Memory B cell (primary cell): Measurements from ENCODE around the gene PDZD7.
"Not testable (repeated sequence)": the region's sequence is repeated elsewhere in the genome, so short reads cannot be mapped to it uniquely, and the experiment has no call there.

Experiments used
- ATAC-seq: fragments of 150-1000 bp; cut with Tn5 transposase; 2 replicates; pipeline ENCODE4 v1.10.0; 2021; ENCODE audit warnings: low read depth, mild to moderate bottlenecking, moderate library complexity
- DNase-seq, 2 donors: peaks; one replicate each; pipeline ENCODE4 v3.0.0; 2022; ENCODE audit warnings: low spot score in 2 of 2
- H3K27ac Mint-ChIP-seq: one replicate; pipeline ENCODE4 v1.8.0; 2022; ENCODE audit warnings: mild to moderate bottlenecking, moderate library complexity, mixed read lengths
- H3K27me3 Mint-ChIP-seq: one replicate; pipeline ENCODE4 v1.8.0; 2022; ENCODE audit warnings: mixed read lengths
- H3K36me3 Mint-ChIP-seq: one replicate; pipeline ENCODE4 v1.8.0; 2022; ENCODE audit warnings: mild to moderate bottlenecking, mixed read lengths
- H3K4me1 Mint-ChIP-seq: one replicate; pipeline ENCODE4 v1.8.0; 2022; ENCODE audit warnings: mixed read lengths
- H3K4me3 Mint-ChIP-seq: one replicate; pipeline ENCODE4 v1.8.0; 2022; ENCODE audit warnings: mild to moderate bottlenecking, moderate library complexity, mixed read lengths
- H3K9me3 Mint-ChIP-seq: one replicate; pipeline ENCODE4 v1.8.0; 2022; ENCODE audit warnings: mixed read lengths

PDZD7 gene

GRCh38 chr10:100976906-100977305 lies 54.0 kb downstream of the PDZD7 start:
- Mint-ChIP-seq H3K36me3 (peaks cover 12% of the 10 kb centered on the region), H3K9me3 (no peaks in the 10 kb centered on the region), H3K27ac (no peak overlapping the region), H3K4me1 (no peaks in the 10 kb centered on the region), H3K27me3 (no peaks in the 10 kb centered on the region), H3K4me3 (no peak overlapping the region)
- no peak for DNase-seq
- ATAC-seq, result no peak

- not testable (repeated sequence) for DNase-seq, H3K27ac Mint-ChIP-seq, H3K36me3 Mint-ChIP-seq, ATAC-seq, H3K27me3 Mint-ChIP-seq, H3K9me3 Mint-ChIP-seq, H3K4me1 Mint-ChIP-seq, H3K4me3 Mint-ChIP-seq
Measured at GRCh38 chr10:100975397-100975796, 55.5 kb downstream of the PDZD7 start.

DNA sequence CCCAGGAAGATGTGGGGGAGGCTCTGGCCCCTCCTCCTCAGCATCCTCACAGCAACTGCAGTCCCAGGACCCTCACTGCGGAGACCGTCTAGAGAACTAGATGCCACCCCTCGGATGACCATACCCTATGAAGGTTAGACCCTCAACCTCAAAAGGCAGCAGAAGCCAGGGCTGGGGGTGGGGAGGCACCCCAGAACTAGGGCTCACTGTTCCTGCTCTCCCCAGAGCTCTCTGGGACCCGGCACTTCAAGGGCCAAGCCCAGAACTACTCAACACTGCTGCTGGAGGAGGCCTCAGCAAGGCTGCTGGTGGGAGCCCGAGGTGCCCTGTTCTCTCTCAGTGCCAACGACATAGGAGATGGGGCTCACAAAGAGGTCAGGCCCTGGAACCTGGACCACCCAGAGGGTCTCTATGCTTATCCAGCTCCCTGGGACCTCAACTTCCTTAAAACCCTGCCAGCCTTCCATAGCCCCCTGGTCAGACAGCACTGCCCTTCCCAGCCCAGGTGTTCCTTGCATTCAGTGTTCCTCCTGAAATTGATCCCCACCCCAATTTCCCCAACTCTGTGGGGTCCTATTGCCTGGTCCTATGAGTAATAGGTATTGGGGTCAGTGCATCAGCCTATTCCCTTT lies 57.9 kb downstream of the PDZD7 start:
- no peaks in the 10 kb centered on the region for H3K27me3 Mint-ChIP-seq
- peaks cover 3% of the 10 kb centered on the region for H3K36me3 Mint-ChIP-seq
- no peak for DNase-seq
- H3K4me3 Mint-ChIP-seq, result no peak overlapping the region
- H3K27ac Mint-ChIP-seq, result no peak overlapping the region
- peaks cover 19% of the 10 kb centered on the region for H3K4me1 Mint-ChIP-seq
- no peaks in the 10 kb centered on the region for H3K9me3 Mint-ChIP-seq
- ATAC-seq, result no peak

DNA sequence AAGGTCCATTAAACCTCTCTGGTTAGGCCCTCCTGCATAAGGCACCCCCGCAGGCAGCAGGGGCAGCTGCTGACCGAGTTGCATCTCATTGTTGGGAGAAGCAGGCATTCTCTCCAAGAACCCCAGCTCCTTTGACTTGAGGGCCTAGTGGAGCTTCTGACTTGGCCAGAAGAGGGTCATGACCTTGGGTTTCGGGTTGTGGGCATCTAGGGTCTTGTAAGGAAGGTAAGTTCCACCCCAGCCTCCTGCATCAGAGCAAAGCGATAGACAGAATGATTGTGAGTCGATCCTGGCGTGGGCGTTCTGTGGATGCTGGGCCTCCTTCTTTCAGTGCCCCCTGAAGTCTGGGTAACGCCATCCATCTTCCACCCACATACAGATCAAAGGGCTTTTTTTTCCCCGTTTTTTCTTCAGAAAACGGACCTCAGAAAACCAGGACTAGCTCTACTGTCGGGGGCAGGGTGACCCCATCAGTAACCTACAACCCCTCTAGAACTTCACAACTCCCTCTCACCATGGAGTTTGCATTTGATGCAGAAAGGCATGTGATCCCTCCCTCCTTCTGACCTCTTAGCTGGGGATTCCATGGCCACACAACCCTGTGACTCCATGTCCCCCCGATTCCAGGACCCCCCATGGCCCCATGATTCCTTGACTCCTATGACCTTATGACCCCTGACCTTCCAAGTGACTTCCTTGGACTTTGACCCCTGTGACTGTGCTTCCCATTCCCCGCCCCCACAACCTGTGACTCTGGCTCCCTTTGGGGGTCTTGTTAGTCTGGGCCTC lies 58.6 kb downstream of the PDZD7 start:
- Mint-ChIP-seq H3K36me3 (peaks cover 3% of the 10 kb centered on the region), H3K27ac (no peak overlapping the region), H3K27me3 (no peaks in the 10 kb centered on the region), H3K4me1 (peaks cover 21% of the 10 kb centered on the region), H3K9me3 (no peaks in the 10 kb centered on the region), H3K4me3 (no peak overlapping the region)
- DNase-seq (no peak), ATAC-seq (no peak)

- peaks cover 21% of the 10 kb centered on the region for H3K4me1 Mint-ChIP-seq
- peak overlapping the region; percentile 77 for H3K4me3 Mint-ChIP-seq
- ATAC-seq, result no peak
- no peaks in the 10 kb centered on the region for H3K27me3 Mint-ChIP-seq
- DNase-seq, result no peak
- no peaks in the 10 kb centered on the region for H3K36me3 Mint-ChIP-seq
- H3K9me3 Mint-ChIP-seq, result no peaks in the 10 kb centered on the region
- no peak overlapping the region for H3K27ac Mint-ChIP-seq
Measured at GRCh38 chr10:100970914-100971811, 59.8 kb downstream of the PDZD7 start.

DNA sequence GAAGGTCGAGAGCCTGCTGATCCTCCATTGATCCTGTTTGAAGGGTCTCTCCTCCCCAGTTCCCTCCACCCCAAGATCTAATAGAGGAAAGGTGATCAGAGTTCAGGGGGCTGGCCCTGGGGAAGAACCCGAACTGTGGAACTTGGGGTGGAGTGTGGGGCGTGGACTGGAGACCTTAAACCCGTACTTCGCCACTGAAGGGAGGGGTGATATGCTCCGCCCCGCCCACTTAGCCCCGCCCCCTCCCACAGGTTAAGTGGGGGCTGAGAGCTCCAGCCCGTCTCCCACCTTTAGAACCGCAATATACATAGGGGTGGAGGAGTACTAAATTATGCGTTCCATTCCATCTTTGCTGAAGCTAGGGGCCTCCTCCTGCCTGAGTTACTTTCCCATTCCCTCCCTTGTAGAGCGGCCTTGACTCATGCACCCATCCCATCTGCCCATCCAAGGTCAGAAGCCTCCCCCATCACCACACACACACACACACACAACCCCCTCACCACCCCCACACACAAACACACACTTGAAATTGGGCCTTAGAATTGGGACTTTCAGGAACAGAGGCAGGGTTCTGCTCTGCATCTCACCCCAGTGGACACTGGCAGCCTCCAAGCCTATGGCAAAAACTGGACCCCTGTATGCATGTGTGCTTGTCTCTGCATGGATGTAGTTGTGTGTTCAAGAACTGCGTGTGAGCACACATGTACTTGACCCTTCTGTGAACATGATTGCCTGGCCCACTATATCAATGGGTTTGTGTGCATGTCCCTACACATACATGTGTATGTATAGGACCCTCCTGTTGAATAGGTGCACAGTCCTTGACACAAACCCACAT lies 60.6 kb downstream of the PDZD7 start:
- Mint-ChIP-seq H3K27me3 (no peaks in the 10 kb centered on the region), H3K4me3 (peak overlapping the region; percentile 77), H3K4me1 (peaks cover 21% of the 10 kb centered on the region), H3K27ac (no peak overlapping the region), H3K36me3 (peaks cover 5% of the 10 kb centered on the region), H3K9me3 (no peaks in the 10 kb centered on the region)
- ATAC-seq (peak; percentile 57), DNase-seq (peak in 1 of 2 donors; percentile 9)

GRCh38 chr10:100969187-100970075 lies 61.5 kb downstream of the PDZD7 start, which contains the start of gene SEMA4G:
TSS of gene SEMA4G (plus strand) at chr10:100969504. CDS start at chr10:100972913, 3,409 bp downstream.
- H3K27ac Mint-ChIP-seq, result no peak within 1 kb of the TSS
- DNase-seq (peak; percentile 49 to 68), ATAC-seq (peak; percentile 85)
- H3K9me3 Mint-ChIP-seq, result no peaks in the 10 kb centered on the region
- H3K4me1 Mint-ChIP-seq, result peaks cover 21% of the 10 kb centered on the region
- peak within 1 kb of the TSS; percentile 77 for H3K4me3 Mint-ChIP-seq
- no peaks in the 10 kb centered on the region for H3K27me3 Mint-ChIP-seq
- peaks cover 7% of the 10 kb centered on the region for H3K36me3 Mint-ChIP-seq

GRCh38 chr10:100968863-100969186 lies 62.1 kb downstream of the PDZD7 start:
- peak overlapping the region; percentile 77 for H3K4me3 Mint-ChIP-seq
- no peaks in the 10 kb centered on the region for H3K27me3 Mint-ChIP-seq
- no peak overlapping the region for H3K27ac Mint-ChIP-seq
- no peaks in the 10 kb centered on the region for H3K9me3 Mint-ChIP-seq
- peaks cover 21% of the 10 kb centered on the region for H3K4me1 Mint-ChIP-seq
- ATAC-seq, result no peak
- DNase-seq, result no peak
- H3K36me3 Mint-ChIP-seq, result peaks cover 7% of the 10 kb centered on the region

DNA sequence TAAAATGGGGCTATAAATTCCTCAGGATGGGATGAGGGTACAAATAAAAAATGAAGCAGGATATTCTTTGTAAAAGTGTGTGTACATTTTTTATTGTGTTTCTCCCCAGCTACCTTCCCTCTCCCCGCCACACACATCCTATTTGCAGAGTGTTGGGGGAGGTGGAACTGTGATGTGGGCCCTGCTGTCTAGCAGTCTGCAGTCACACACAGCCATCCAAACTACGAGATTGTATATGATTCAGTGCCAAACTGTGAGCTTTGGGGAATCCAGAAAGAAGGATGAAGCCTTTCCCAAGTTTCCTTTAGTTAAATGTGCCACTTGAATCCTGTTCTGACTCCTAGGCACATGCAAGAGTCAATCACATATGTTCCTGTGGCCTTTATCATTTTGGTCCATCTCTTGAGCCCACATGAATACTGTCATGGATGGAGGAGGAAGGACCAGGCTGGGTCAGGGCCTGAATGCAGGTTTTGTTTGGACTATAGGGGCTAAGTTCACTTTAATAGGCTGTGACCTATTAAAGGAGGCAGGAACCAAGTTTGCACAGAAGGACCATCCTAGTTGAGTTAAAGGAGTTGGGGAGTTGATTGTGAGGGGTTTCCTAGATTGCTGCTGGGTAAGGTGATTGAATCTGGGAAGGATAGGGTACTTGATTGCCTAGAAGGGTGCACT lies 62.7 kb downstream of the PDZD7 start:
- Mint-ChIP-seq H3K27me3 (no peaks in the 10 kb centered on the region), H3K36me3 (peaks cover 7% of the 10 kb centered on the region), H3K27ac (no peak overlapping the region), H3K4me1 (peaks cover 21% of the 10 kb centered on the region), H3K4me3 (peak overlapping the region; percentile 53), H3K9me3 (no peaks in the 10 kb centered on the region)
- no peak for DNase-seq
- ATAC-seq, result no peak

- peaks cover 10% of the 10 kb centered on the region for H3K36me3 Mint-ChIP-seq
- no peak overlapping the region for H3K27ac Mint-ChIP-seq
- DNase-seq (no peak), ATAC-seq (no peak)
- H3K4me3 Mint-ChIP-seq, result no peak overlapping the region
- H3K4me1 Mint-ChIP-seq, result peaks cover 21% of the 10 kb centered on the region
- no peaks in the 10 kb centered on the region for H3K9me3 Mint-ChIP-seq
- H3K27me3 Mint-ChIP-seq, result no peaks in the 10 kb centered on the region
Measured at GRCh38 chr10:100967332-100967731, 63.6 kb downstream of the PDZD7 start.

DNA sequence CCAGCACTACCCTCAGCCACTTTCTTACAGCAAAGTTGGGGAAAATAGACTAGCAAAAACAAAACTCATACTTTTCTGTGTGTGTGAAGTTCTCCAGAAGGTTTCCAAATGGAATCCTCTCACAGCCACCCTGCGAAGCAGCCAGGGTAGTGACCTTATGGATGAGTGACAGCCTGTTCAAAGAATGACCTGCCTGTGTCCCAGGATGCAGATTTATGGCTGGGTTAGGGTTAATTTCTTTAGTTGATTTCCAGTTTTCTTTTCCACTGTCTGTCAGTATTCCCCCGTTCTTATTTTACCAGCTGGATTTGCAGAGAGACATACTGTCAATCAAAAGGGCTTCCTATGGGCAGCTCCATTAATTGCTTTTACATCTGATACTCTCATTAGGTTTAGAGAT lies 64.0 kb downstream of the PDZD7 start:
- H3K36me3 Mint-ChIP-seq, result peaks cover 10% of the 10 kb centered on the region
- DNase-seq, result no peak
- H3K4me1 Mint-ChIP-seq, result peaks cover 21% of the 10 kb centered on the region
- ATAC-seq, result no peak
- H3K9me3 Mint-ChIP-seq, result no peaks in the 10 kb centered on the region
- H3K27me3 Mint-ChIP-seq, result no peaks in the 10 kb centered on the region
- no peak overlapping the region for H3K27ac Mint-ChIP-seq
- no peak overlapping the region for H3K4me3 Mint-ChIP-seq

DNA sequence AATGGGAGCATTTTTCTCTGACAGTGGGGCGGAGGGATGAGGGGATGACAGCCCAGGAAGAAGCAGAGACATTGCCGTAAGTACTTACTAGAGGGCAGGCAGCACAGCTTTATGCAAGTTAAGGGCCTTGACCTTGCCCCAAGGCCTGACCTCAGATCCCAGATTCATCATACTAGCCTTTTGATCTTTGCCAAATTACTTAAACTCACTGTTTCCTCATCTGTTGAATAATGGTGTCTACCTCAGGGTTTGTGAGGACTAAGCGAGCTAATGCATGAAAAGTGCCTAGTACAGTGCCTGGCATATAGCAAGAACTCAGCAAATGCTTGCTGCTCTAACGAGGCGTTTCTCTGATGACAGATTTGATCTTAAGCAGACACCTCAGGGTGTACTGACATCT lies 65.1 kb downstream of the PDZD7 start:
- no peak for ATAC-seq
- Mint-ChIP-seq H3K36me3 (peaks cover 10% of the 10 kb centered on the region), H3K9me3 (no peaks in the 10 kb centered on the region), H3K4me3 (no peak overlapping the region), H3K4me1 (peaks cover 21% of the 10 kb centered on the region), H3K27ac (no peak overlapping the region), H3K27me3 (no peaks in the 10 kb centered on the region)
- DNase-seq, result no peak
